Measurements from ENCODE around the gene POFUT2. TPM values are rescaled to one million over a fixed set of nuclear protein-coding genes. Genes with fewer than 3 reads are reported as not detected.

POFUT2 gene
- total RNA-seq, 4 donors from 2014 or later, result 4.8 to 11.0 (median 5.9) TPM

DNA sequence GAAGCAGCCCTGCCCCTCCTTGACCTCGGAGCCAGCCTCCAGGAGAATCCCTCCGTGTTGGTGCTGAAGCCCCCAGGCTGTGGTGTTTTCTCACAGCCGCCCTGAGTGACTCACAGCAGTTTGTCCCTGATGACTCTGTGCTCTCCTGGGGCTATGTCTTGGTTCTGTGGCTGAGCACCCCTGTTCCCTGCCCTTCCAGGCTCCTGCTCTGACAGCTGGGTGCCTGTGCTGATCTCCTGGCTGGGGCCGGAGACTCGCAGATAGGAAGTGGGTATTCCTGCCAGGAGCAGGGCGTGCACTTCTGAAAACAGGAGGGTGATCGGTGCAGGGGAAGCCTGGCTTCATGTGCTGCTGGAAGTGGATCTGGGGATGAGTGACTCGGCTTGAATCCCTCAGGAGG lies 34.5 kb downstream of the POFUT2 start:
- ATAC-seq, result no peak
- TF ChIP-seq CTCF (IDR thresholded peaks at IDR 0.05 in 4 of 5, conservative IDR thresholded peaks at IDR 0.05 in 1 of 5) (no peak), POLR2A (IDR thresholded peaks at IDR 0.05) (no peak)
- no peaks in the 10 kb centered on the region for H3K9me3 ChIP-seq
- no peak for DNase-seq
- H3K4me1 ChIP-seq, result peaks cover 3 to 7% of the 10 kb centered on the region in 2 donors
- intact Hi-C loops (cut with DNase I; ENCODE audit: low total_unique reads) (no loop called here), in situ Hi-C loops (cut with MboI; ENCODE audit: low sequenced_read_pairs in 4 of 4) (no loop called here)
- no peak overlapping the region for H3K27ac ChIP-seq
- H3K4me3 ChIP-seq, result no peak overlapping the region
- peaks cover 9 to 21% (median 16%) of the 10 kb centered on the region in 3 donors for H3K27me3 ChIP-seq
- H3K36me3 ChIP-seq, result no peaks in the 10 kb centered on the region

GRCh38 chr21:45252448-45252925 lies 35.2 kb downstream of the POFUT2 start:
- ATAC-seq (no peak), DNase-seq (no peak)
- Histone ChIP-seq H3K36me3 (no peaks in the 10 kb centered on the region), H3K27me3 (peaks cover 16 to 22% (median 19%) of the 10 kb centered on the region in 3 donors), H3K9me3 (no peaks in the 10 kb centered on the region), H3K4me1 (peaks cover 3 to 8% of the 10 kb centered on the region in 2 donors), H3K27ac (no peak overlapping the region), H3K4me3 (no peak overlapping the region)
- no peak for TF ChIP-seq CTCF (IDR thresholded peaks at IDR 0.05 in 4 of 5, conservative IDR thresholded peaks at IDR 0.05 in 1 of 5)
- intact Hi-C loops (cut with DNase I; ENCODE audit: low total_unique reads), result no loop called here
- in situ Hi-C loops (cut with MboI; ENCODE audit: low sequenced_read_pairs in 4 of 4), result no loop called here

- Histone ChIP-seq H3K27me3 (peaks cover 18 to 23% (median 19%) of the 10 kb centered on the region in 3 donors), H3K9me3 (no peaks in the 10 kb centered on the region), H3K27ac (no peak overlapping the region), H3K4me3 (no peak overlapping the region), H3K36me3 (no peaks in the 10 kb centered on the region), H3K4me1 (peaks cover 3 to 8% of the 10 kb centered on the region in 2 donors)
- ATAC-seq (no peak), DNase-seq (no peak)
- in situ Hi-C loops (cut with MboI; ENCODE audit: low sequenced_read_pairs in 4 of 4), result no loop called here
- TF ChIP-seq POLR2A (IDR thresholded peaks at IDR 0.05) (no peak), CTCF (IDR thresholded peaks at IDR 0.05 in 4 of 5, conservative IDR thresholded peaks at IDR 0.05 in 1 of 5) (no peak)
- intact Hi-C loops (cut with DNase I; ENCODE audit: low total_unique reads), result no loop called here
These were observed 35.9 kb downstream of the POFUT2 start for GRCh38 chr21:45251635-45252447.

DNA sequence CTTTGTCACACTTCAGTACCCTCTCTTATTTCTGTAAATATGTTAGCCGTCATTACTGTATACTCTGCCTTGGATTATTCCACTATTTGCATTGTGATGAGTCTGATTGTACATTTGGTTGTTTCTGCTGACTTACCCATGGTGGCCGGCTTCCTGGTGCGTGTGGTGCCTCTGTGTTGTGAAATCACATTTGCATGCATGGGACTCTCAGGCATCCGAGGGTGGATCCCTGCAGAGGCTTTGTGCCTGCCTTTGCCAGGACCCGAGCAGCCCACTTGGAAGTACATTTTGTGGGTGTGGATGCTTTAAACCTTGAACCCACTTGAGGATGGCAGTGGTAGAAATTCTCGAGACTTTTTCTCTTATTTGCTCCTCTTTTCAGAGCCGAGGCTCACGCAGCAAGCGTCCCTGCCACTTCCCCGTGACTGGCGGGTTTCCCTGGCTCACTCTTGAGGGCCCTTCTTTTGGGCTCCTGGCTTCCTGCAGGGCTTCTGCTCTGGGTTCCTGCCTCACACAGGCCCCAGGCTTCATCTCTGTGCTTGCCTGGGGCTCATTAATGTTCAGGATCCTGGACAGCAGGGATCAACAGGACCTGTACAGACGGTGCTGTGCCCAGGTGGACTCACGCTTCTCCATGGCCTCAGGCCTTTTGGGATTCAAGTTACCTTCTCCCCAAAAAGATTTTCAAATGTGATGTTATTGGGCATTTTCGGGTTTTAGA lies 36.6 kb downstream of the POFUT2 start:
- H3K27ac ChIP-seq, result no peak overlapping the region
- no peak overlapping the region for H3K4me3 ChIP-seq
- peaks cover 3 to 8% of the 10 kb centered on the region in 2 donors for H3K4me1 ChIP-seq
- peaks cover 18 to 20% (median 18%) of the 10 kb centered on the region in 3 donors for H3K27me3 ChIP-seq
- in situ Hi-C loops (cut with MboI; ENCODE audit: low sequenced_read_pairs in 4 of 4), result no loop called here
- H3K36me3 ChIP-seq, result no peaks in the 10 kb centered on the region
- ATAC-seq (no peak), DNase-seq (no peak)
- intact Hi-C loops (cut with DNase I; ENCODE audit: low total_unique reads), result no loop called here
- no peak for TF ChIP-seq POLR2A (IDR thresholded peaks at IDR 0.05)
- no peak for TF ChIP-seq CTCF (IDR thresholded peaks at IDR 0.05 in 4 of 5, conservative IDR thresholded peaks at IDR 0.05 in 1 of 5)
- no peaks in the 10 kb centered on the region for H3K9me3 ChIP-seq

Measured in gastrocnemius medialis (tissue), 4 donors.